RKO (cell line): ENCODE results near the gene ZNF440.
"Not testable (repeated sequence)": the region's sequence is repeated elsewhere in the genome, so short reads cannot be mapped to it uniquely, and the experiment has no call there.

Experiments
- DNase-seq: peaks from one replicate; pipeline ENCODE4 v3.0.0-alpha.2; 2016; ENCODE audit warnings: low spot score

The ZNF440 gene

GRCh38 chr19:11814029-11814699 is at the start of gene ZNF440:
ZNF440 (plus strand) TSS chr19:11814273; CDS start chr19:11814448, 175 bp downstream.
- DNase-seq = peak; percentile 96

- peak; percentile 95 for DNase-seq
Measured at GRCh38 chr19:11766597-11767591, 47.2 kb upstream of the ZNF440 start, which contains the start of gene ZNF441. ZNF441 (plus strand) TSS chr19:11767000; CDS start chr19:11767194, 194 bp downstream.

GRCh38 chr19:11767633-11768133 is 46.4 kb upstream of the ZNF440 start:
- DNase-seq = peak; percentile 53

GRCh38 chr19:11769995-11770394 is 44.1 kb upstream of the ZNF440 start:
- DNase-seq = no peak

- not testable (repeated sequence) for DNase-seq
Measured at GRCh38 chr19:11771520-11771919, 42.6 kb upstream of the ZNF440 start.

- not testable (repeated sequence) for DNase-seq
Measured at GRCh38 chr19:11776669-11777068, 37.4 kb upstream of the ZNF440 start.

- no peak for DNase-seq
Measured at GRCh38 chr19:11780431-11781020, 33.5 kb upstream of the ZNF440 start.

GRCh38 chr19:11781295-11782057 is 32.6 kb upstream of the ZNF440 start:
- DNase-seq = peak; percentile 34

- DNase-seq = no peak
Measured at GRCh38 chr19:11783767-11784166, 30.3 kb upstream of the ZNF440 start.

GRCh38 chr19:11784356-11784755 is 29.7 kb upstream of the ZNF440 start:
- DNase-seq = peak; percentile 26

- DNase-seq = no peak
Measured at GRCh38 chr19:11787536-11787935, 26.5 kb upstream of the ZNF440 start.

- DNase-seq = no peak
Measured at GRCh38 chr19:11792942-11793341, 21.1 kb upstream of the ZNF440 start.

- DNase-seq = peak; percentile 90
Measured at GRCh38 chr19:11797491-11797890, 16.6 kb upstream of the ZNF440 start.

GRCh38 chr19:11798391-11799330 is 15.4 kb upstream of the ZNF440 start, which contains the start of gene ZNF491:
ZNF491 (plus strand) TSS chr19:11798523; CDS start chr19:11805954, 7,431 bp downstream.
- peak; percentile 96 for DNase-seq

- no peak for DNase-seq
Measured at GRCh38 chr19:11806354-11807098, 7.5 kb upstream of the ZNF440 start.

GRCh38 chr19:11807099-11807380 is 7.0 kb upstream of the ZNF440 start:
- no peak for DNase-seq

GRCh38 chr19:11813703-11814028 is 407 bp upstream of the ZNF440 start:
- no peak for DNase-seq

GRCh38 chr19:11814700-11815035 is 595 bp downstream of the ZNF440 start:
- peak; percentile 55 for DNase-seq

GRCh38 chr19:11821474-11822109 is 7.5 kb downstream of the ZNF440 start:
- peak; percentile 87 for DNase-seq
